ENCODE data around the gene S100A11.
A peak's percentile ranks its signal among the peaks of the same experiment; 100 is the strongest.

The S100A11 gene

DNA sequence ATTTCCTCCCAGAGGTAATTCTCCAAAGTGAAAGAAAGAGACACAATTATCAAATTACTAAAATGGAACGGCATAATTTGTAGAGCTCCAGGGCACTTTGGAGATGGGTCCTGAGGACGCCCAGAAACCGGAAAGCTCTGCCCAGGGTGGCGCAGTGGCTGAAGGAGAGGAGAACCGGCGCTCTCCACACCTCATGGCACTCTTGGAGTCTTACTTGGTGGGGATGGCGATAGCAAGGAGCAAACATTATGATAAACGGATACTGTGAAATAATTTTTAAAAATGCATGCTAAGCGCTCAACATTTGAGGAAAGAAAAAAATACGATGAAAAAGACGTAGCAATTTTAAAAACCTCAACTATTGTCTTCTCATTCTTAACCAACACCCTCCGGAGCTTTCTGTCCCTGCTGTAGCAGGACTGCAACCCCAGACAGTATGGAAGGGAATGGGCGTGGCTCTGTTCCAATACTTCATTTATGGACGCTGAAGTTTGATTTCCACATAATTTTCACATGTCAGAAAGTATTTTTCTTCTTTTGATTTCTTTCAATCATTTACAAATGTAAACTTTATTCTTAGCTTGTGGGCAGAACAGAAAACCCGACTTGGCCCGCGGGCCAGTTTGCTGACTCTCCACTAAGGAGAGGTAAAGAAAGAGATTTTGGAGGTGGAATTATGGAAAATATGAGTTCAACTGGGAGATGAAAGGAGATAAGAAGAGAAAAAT lies 1.1 kb downstream of the S100A11 start:
- no peaks in the 10 kb centered on the region for H3K9me3 ChIP-seq (ENCODE audit: control insufficient read depth, insufficient read depth, low read length)
- H3K36me3 ChIP-seq (ENCODE audit: control insufficient read depth, insufficient read depth, low read length), result peaks cover 6% of the 10 kb centered on the region
- H3K4me1 ChIP-seq (ENCODE audit: control insufficient read depth, insufficient read depth, low read length), result peaks cover 9% of the 10 kb centered on the region
- peak overlapping the region; percentile 69 for H3K4me3 ChIP-seq (ENCODE audit: low read depth, low read length)
- H3K9ac ChIP-seq (ENCODE audit: low read depth, low read length), result no peak overlapping the region
- H3K27me3 ChIP-seq (ENCODE audit: control insufficient read depth, insufficient read depth, low read length), result peaks cover 7% of the 10 kb centered on the region

- Histone ChIP-seq H3K36me3 (ENCODE audit: control insufficient read depth, insufficient read depth, low read length) (peaks cover 6% of the 10 kb centered on the region), H3K4me3 (ENCODE audit: low read depth, low read length) (peak overlapping the region; percentile 69), H3K9ac (ENCODE audit: low read depth, low read length) (peak overlapping the region; percentile 5), H3K4me1 (ENCODE audit: control insufficient read depth, insufficient read depth, low read length) (peaks cover 9% of the 10 kb centered on the region), H3K9me3 (ENCODE audit: control insufficient read depth, insufficient read depth, low read length) (no peaks in the 10 kb centered on the region), H3K27me3 (ENCODE audit: control insufficient read depth, insufficient read depth, low read length) (peaks cover under 1% of the 10 kb centered on the region)
Measured at GRCh38 chr1:152034654-152035538, 1.9 kb downstream of the S100A11 start.

DNA sequence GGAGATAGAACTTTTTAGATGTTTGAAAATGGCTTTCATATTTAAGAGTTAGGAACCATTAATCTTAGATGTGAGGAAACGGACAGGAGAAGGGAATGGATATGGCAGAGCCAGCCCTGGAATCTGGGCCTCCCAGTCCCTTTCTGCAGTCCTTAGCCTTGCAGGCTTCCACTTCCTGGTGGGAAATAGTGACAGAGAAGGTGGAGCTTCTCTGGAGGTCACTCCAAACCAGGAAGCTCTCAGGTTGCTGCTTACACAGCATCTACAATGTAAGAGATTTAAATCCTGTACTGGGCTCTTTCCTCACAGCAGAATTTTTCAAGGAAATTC lies 2.5 kb downstream of the S100A11 start:
- peaks cover 9% of the 10 kb centered on the region for H3K4me1 ChIP-seq (ENCODE audit: control insufficient read depth, insufficient read depth, low read length)
- H3K9ac ChIP-seq (ENCODE audit: low read depth, low read length), result no peak overlapping the region
- peaks cover 6% of the 10 kb centered on the region for H3K36me3 ChIP-seq (ENCODE audit: control insufficient read depth, insufficient read depth, low read length)
- H3K4me3 ChIP-seq (ENCODE audit: low read depth, low read length), result no peak overlapping the region
- H3K27me3 ChIP-seq (ENCODE audit: control insufficient read depth, insufficient read depth, low read length), result no peaks in the 10 kb centered on the region
- no peaks in the 10 kb centered on the region for H3K9me3 ChIP-seq (ENCODE audit: control insufficient read depth, insufficient read depth, low read length)

DNA sequence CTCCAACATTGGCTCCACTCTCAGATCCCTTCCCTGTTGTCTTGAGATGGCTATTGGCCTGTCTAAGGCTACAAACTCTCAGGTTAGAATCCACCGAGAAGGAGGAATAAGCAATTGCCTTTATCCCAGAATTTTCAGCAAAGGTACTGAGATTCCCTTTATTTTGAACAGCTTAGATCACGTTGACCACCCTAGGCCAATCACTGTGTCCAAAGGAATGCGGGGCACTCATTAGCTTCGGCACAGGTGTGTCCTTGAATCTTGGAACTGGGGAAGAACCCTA lies 6.9 kb downstream of the S100A11 start:
- no peak overlapping the region for H3K9ac ChIP-seq (ENCODE audit: low read depth, low read length)
- no peaks in the 10 kb centered on the region for H3K9me3 ChIP-seq (ENCODE audit: control insufficient read depth, insufficient read depth, low read length)
- peaks cover 3% of the 10 kb centered on the region for H3K4me1 ChIP-seq (ENCODE audit: control insufficient read depth, insufficient read depth, low read length)
- H3K4me3 ChIP-seq (ENCODE audit: low read depth, low read length), result no peak overlapping the region
- H3K27me3 ChIP-seq (ENCODE audit: control insufficient read depth, insufficient read depth, low read length), result no peaks in the 10 kb centered on the region
- H3K36me3 ChIP-seq (ENCODE audit: control insufficient read depth, insufficient read depth, low read length), result peaks cover 6% of the 10 kb centered on the region

- Histone ChIP-seq H3K4me1 (ENCODE audit: control insufficient read depth, insufficient read depth, low read length) (no peaks in the 10 kb centered on the region), H3K9me3 (ENCODE audit: control insufficient read depth, insufficient read depth, low read length) (no peaks in the 10 kb centered on the region), H3K9ac (ENCODE audit: low read depth, low read length) (no peak overlapping the region), H3K27me3 (ENCODE audit: control insufficient read depth, insufficient read depth, low read length) (no peaks in the 10 kb centered on the region), H3K36me3 (ENCODE audit: control insufficient read depth, insufficient read depth, low read length) (peaks cover 6% of the 10 kb centered on the region), H3K4me3 (ENCODE audit: low read depth, low read length) (no peak overlapping the region)
Measured at GRCh38 chr1:152029144-152029928, 7.5 kb downstream of the S100A11 start.

GRCh38 chr1:152026895-152027294 lies 9.9 kb downstream of the S100A11 start:
- Histone ChIP-seq H3K4me1 (ENCODE audit: control insufficient read depth, insufficient read depth, low read length) (peaks cover 3% of the 10 kb centered on the region), H3K27me3 (ENCODE audit: control insufficient read depth, insufficient read depth, low read length) (no peaks in the 10 kb centered on the region)

GRCh38 chr1:152024223-152024622 lies 12.6 kb downstream of the S100A11 start:
- H3K9ac ChIP-seq (ENCODE audit: low read depth, low read length), result no peak overlapping the region
- peaks cover 7% of the 10 kb centered on the region for H3K4me1 ChIP-seq (ENCODE audit: control insufficient read depth, insufficient read depth, low read length)
- H3K27me3 ChIP-seq (ENCODE audit: control insufficient read depth, insufficient read depth, low read length), result no peaks in the 10 kb centered on the region
- H3K9me3 ChIP-seq (ENCODE audit: control insufficient read depth, insufficient read depth, low read length), result no peaks in the 10 kb centered on the region
- no peaks in the 10 kb centered on the region for H3K36me3 ChIP-seq (ENCODE audit: control insufficient read depth, insufficient read depth, low read length)
- H3K4me3 ChIP-seq (ENCODE audit: low read depth, low read length), result no peak overlapping the region

More at GRCh38 chr1:152026895-152027294, 9.9 kb downstream of the S100A11 start:
- Histone ChIP-seq H3K4me3 (ENCODE audit: low read depth, low read length) (no peak overlapping the region), H3K9me3 (ENCODE audit: control insufficient read depth, insufficient read depth, low read length) (no peaks in the 10 kb centered on the region), H3K9ac (ENCODE audit: low read depth, low read length) (no peak overlapping the region), H3K36me3 (ENCODE audit: control insufficient read depth, insufficient read depth, low read length) (no peaks in the 10 kb centered on the region)

DNA sequence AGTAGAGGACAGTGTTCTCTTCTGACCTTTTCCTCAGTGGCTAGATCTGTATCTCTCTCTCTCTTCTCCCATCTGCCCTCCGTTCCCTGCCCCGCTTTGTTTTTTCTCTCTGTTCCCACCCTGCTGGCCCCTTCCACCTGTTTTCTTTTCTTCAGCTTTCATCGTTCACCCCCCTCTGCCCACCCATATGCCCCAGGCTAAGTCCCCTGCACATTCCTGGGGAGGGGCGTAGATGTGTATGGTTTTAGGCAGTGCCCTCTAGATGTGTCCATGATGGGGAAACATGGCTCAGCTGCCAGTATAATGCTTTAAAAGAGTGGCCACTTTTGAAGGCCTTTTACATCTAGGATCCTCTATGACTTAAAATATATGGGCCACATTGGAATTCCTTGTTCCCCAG lies 13.6 kb downstream of the S100A11 start:
- no peak overlapping the region for H3K4me3 ChIP-seq (ENCODE audit: low read depth, low read length)
- H3K4me1 ChIP-seq (ENCODE audit: control insufficient read depth, insufficient read depth, low read length), result peaks cover 7% of the 10 kb centered on the region
- H3K36me3 ChIP-seq (ENCODE audit: control insufficient read depth, insufficient read depth, low read length), result no peaks in the 10 kb centered on the region
- no peaks in the 10 kb centered on the region for H3K9me3 ChIP-seq (ENCODE audit: control insufficient read depth, insufficient read depth, low read length)
- H3K9ac ChIP-seq (ENCODE audit: low read depth, low read length), result no peak overlapping the region
- no peaks in the 10 kb centered on the region for H3K27me3 ChIP-seq (ENCODE audit: control insufficient read depth, insufficient read depth, low read length)

- Histone ChIP-seq H3K27me3 (ENCODE audit: control insufficient read depth, insufficient read depth, low read length) (no peaks in the 10 kb centered on the region), H3K9me3 (ENCODE audit: control insufficient read depth, insufficient read depth, low read length) (no peaks in the 10 kb centered on the region)
Measured at GRCh38 chr1:152022474-152022873, 14.3 kb downstream of the S100A11 start.

DNA sequence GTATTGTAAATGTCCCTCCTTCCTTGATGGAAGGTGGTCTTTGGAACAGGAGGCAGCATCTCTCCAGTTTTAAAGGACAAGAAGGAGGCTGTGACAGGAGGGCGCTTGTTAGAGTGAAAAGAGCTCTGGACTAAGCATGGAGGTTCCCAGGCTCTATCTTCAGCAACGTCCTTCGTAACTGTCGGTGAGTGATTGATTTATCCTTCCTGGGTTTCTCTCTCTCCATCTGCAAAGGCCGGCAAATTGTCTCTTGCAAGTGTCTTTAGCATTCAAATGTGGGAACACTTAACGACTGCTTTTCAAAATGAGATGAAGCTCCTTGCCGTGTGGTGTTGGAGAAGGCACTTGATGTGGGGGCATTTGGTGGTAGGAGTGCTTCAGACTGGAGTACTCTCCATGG lies 15.2 kb downstream of the S100A11 start:
- H3K4me1 ChIP-seq (ENCODE audit: control insufficient read depth, insufficient read depth, low read length), result peaks cover 7% of the 10 kb centered on the region
- no peak overlapping the region for H3K9ac ChIP-seq (ENCODE audit: low read depth, low read length)
- no peak overlapping the region for H3K4me3 ChIP-seq (ENCODE audit: low read depth, low read length)
- H3K27me3 ChIP-seq (ENCODE audit: control insufficient read depth, insufficient read depth, low read length), result no peaks in the 10 kb centered on the region
- H3K9me3 ChIP-seq (ENCODE audit: control insufficient read depth, insufficient read depth, low read length), result no peaks in the 10 kb centered on the region
- H3K36me3 ChIP-seq (ENCODE audit: control insufficient read depth, insufficient read depth, low read length), result no peaks in the 10 kb centered on the region

More at GRCh38 chr1:152022474-152022873, 14.3 kb downstream of the S100A11 start:
- Histone ChIP-seq H3K4me1 (ENCODE audit: control insufficient read depth, insufficient read depth, low read length) (peaks cover 7% of the 10 kb centered on the region), H3K4me3 (ENCODE audit: low read depth, low read length) (no peak overlapping the region), H3K36me3 (ENCODE audit: control insufficient read depth, insufficient read depth, low read length) (no peaks in the 10 kb centered on the region), H3K9ac (ENCODE audit: low read depth, low read length) (no peak overlapping the region)

- Histone ChIP-seq H3K9me3 (ENCODE audit: control insufficient read depth, insufficient read depth, low read length) (no peaks in the 10 kb centered on the region), H3K27me3 (ENCODE audit: control insufficient read depth, insufficient read depth, low read length) (no peaks in the 10 kb centered on the region), H3K36me3 (ENCODE audit: control insufficient read depth, insufficient read depth, low read length) (no peaks in the 10 kb centered on the region), H3K4me1 (ENCODE audit: control insufficient read depth, insufficient read depth, low read length) (peaks cover 7% of the 10 kb centered on the region), H3K9ac (ENCODE audit: low read depth, low read length) (no peak overlapping the region), H3K4me3 (ENCODE audit: low read depth, low read length) (no peak overlapping the region)
Measured at GRCh38 chr1:152020849-152021248, 16.0 kb downstream of the S100A11 start.

Measured in iPS-15b (cell line).